ENCODE measurements around the gene ARHGAP10.
A peak's percentile ranks its signal among the peaks of the same experiment; 100 is the strongest.

Gene ARHGAP10

GRCh38 chr4:148030193-148030873, 298.4 kb downstream of the ARHGAP10 start:
- no peak for DNase-seq (ENCODE audit: low read depth)

- DNase-seq (ENCODE audit: low read depth) = no peak
Observed at GRCh38 chr4:148034813-148035212, 302.9 kb downstream of the ARHGAP10 start.

GRCh38 chr4:148041606-148042329, 309.9 kb downstream of the ARHGAP10 start:
- DNase-seq (ENCODE audit: low read depth) = no peak

GRCh38 chr4:148044089-148044911, 312.4 kb downstream of the ARHGAP10 start:
- no peak for DNase-seq (ENCODE audit: low read depth)

- DNase-seq (ENCODE audit: low read depth) = no peak
Observed at GRCh38 chr4:148044912-148045352, 313.0 kb downstream of the ARHGAP10 start.

- DNase-seq (ENCODE audit: low read depth) = no peak
Observed at GRCh38 chr4:148048598-148048997, 316.7 kb downstream of the ARHGAP10 start.

- DNase-seq (ENCODE audit: low read depth) = no peak
Observed at GRCh38 chr4:148051403-148051802, 319.5 kb downstream of the ARHGAP10 start.

GRCh38 chr4:148052448-148052847, 320.6 kb downstream of the ARHGAP10 start:
- no peak for DNase-seq (ENCODE audit: low read depth)

- DNase-seq (ENCODE audit: low read depth) = no peak
Observed at GRCh38 chr4:148053298-148054003, 321.6 kb downstream of the ARHGAP10 start.

- no peak for DNase-seq (ENCODE audit: low read depth)
Observed at GRCh38 chr4:148054275-148054674, 322.4 kb downstream of the ARHGAP10 start.

GRCh38 chr4:148055844-148056243, 324.0 kb downstream of the ARHGAP10 start:
- no peak for DNase-seq (ENCODE audit: low read depth)

GRCh38 chr4:148056879-148057278, 325.0 kb downstream of the ARHGAP10 start:
- peak; percentile 60 for DNase-seq (ENCODE audit: low read depth)

- DNase-seq (ENCODE audit: low read depth) = no peak
Observed at GRCh38 chr4:148057516-148057915, 325.6 kb downstream of the ARHGAP10 start.

GRCh38 chr4:148057984-148058859, 326.3 kb downstream of the ARHGAP10 start:
- DNase-seq (ENCODE audit: low read depth) = no peak

- no peak for DNase-seq (ENCODE audit: low read depth)
Observed at GRCh38 chr4:148059617-148060180, 327.8 kb downstream of the ARHGAP10 start.

GRCh38 chr4:148060264-148061140, 328.6 kb downstream of the ARHGAP10 start:
- DNase-seq (ENCODE audit: low read depth) = no peak

- no peak for DNase-seq (ENCODE audit: low read depth)
Observed at GRCh38 chr4:148061141-148061481, 329.2 kb downstream of the ARHGAP10 start.

- no peak for DNase-seq (ENCODE audit: low read depth)
Observed at GRCh38 chr4:148061795-148062194, 329.9 kb downstream of the ARHGAP10 start.

GRCh38 chr4:148062301-148062950, 330.5 kb downstream of the ARHGAP10 start:
- DNase-seq (ENCODE audit: low read depth) = no peak
